Measurements from ENCODE around the gene CDRT4.
A peak's percentile ranks its signal among the peaks of the same experiment; 100 is the strongest.
"Not testable (repeated sequence)": the region's sequence is repeated elsewhere in the genome, so short reads cannot be mapped to it uniquely, and the experiment has no call there.

CDRT4 gene

DNA sequence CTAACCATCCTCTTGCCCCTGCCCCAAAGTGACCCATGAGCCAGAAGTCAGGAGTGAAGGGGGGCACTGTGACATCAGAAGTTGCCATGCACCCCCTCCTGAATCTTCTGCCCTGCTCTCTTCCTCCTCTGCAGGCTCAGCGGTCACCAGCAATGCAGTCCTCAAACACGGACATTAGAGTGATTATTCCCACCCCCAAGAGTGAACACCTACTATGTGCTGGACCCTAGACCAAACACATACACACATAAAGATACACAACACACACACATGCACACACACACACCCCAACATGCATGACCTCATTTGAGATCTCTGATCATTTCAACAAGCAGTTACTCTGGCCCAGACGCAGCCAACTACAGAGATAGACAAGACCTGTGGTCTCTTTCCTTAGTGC is at the start of gene CDRT4:
CDRT4 (minus strand) TSS at position 30 of the 400 bp plus-strand sequence. CDS start 27,383 bp downstream, outside the sequence.
- DNase-seq (ENCODE audit: low read depth) = no peak

DNA sequence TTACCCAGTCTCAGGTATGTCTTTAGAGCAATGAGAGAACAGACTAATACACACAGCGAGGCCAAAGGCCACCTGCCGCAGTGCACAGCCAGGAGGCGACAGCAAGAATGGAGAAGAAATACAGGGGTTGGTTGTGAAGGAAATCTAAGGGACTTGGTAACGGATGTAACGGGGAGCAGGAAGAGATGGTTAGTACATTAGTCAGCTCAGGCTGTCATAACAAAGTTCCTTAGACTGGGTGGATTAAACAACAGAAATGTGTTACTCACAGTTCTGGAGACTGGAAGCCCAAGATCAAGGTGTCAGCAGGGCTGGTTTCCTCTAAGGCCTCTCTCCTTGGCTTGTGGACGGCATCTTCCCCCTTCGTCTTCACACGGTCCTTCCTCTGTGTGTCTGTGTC is 48.7 kb upstream of the CDRT4 start:
- no peak for DNase-seq (ENCODE audit: low read depth)

DNA sequence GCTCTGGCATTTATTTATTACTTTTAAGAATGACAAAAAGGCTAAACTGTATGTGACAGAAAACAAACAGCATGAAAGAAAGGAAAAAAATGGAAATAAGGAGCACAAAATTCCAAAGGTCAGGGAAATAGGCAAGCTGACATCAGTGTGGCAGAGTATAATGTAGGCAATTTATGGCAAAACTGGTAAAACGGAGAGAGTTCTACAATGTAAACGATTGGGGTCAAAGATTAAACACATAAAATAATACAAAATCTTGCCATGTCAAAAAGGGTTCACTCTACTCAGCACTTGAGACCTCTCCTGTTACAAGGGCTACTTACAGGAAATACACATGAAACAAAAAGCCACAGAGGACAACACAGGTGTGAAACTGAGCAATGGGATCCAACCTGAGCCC is 47.0 kb upstream of the CDRT4 start:
- DNase-seq (ENCODE audit: low read depth) = no peak

DNA sequence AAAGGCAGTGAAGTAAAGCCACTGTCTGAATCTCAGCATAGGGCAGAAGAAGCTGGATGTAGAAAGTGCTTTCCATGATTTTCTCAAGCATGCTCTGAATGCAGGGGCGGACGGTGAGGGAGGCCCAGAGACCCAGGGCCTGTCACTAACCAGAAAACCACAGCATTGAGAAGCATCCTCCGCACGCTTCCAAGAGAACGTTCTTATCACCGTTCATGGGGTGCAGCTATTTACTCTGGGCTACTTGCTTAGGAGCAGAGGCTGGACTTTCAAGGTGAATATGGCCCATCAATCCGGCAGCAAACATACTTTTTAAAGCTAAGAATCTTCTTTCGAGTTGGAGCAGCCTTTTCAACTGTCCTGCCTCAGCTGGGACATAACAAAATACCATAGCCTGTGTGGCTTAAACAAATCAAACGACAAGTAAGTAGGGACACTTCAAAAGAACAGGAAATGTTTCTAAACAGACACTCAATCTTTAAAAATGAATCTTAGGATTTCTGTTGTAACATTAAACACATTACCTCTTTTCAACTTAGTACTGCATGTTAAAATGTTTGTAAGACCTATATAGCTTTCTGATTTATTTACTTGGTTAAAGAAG is 46.5 kb upstream of the CDRT4 start:
- DNase-seq (ENCODE audit: low read depth) = no peak

DNA sequence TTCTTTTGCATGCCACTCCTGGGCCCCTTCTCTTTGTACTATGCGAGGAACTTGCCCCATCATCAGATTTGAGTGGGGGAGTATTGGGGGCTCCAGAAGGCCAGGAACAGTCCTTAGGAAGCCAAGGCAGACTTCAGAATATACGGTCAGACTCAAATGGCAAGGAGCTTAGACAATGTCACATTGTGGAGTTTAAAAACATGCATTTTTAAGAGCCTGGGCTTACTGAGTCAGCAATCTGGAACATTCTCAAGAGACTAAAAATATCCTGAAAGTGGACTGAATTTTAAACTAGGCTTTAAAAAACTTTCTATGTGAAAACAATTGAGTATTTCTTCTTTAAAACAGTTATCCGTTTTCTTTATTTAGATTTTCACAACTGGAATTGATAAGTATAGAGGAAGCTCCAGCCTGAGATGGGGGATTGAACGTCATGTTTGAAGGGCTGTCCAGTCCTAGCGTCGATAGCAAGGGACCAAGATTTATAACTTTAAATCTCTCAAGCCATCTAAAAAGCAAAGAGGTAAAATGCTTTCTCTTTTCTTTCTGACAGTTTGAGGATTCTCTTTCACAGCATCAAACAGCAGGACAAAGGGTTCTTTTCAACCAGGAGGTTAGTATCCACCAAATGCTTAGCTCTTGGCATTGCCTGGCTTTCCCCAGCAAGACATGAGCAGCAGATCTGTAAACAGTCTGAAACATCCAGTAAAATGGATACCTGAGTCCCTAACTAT is 45.8 kb upstream of the CDRT4 start:
- DNase-seq (ENCODE audit: low read depth) = no peak

DNA sequence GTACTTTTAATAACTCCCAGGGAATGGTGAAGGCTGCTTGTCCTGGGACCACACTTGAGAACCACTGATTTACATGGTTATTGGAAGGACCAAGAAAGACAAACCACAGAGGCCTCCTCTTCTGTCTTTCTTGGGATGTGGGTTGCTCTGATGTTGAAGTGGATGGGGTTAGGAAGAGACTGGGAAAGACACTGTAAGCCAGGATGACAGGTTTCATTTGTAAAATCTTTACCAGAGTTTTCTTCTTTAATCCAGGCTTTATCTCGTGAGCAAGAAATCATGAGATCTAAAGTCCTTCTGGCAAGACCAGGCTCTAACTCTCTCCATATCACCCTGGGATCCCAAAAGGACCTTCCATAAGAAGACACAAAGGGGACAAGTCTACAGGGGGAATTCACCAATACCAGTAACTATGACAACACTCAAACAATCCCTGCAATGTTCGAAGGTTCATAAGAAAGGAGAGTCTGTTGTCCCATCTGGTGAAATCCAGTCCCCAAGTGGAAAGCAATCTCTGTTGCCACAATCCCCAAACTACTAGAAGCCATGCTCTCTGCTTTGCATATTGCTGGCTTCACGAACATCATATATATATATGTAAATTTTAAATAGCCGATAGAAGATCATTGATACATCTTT is 44.8 kb upstream of the CDRT4 start:
- DNase-seq (ENCODE audit: low read depth) = no peak

DNA sequence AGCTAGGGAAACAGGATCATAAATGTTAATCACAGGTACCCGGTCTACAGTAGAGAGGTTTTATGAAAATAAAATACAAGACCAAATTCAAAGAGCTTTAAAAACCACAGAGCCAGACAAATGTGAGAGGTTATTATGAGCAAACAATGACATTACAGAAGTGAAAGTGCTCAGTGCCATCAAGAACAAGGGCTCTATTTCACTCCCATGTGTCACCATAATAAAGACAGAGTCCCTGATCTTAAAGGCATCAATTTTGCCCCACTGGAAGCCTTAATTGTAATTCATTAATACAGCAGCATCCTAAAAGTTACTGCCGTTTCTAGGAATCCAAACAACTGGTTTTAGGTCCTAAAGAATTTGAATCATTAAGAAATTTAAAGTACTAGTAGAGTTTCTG is 43.7 kb upstream of the CDRT4 start:
- DNase-seq (ENCODE audit: low read depth) = no peak

DNA sequence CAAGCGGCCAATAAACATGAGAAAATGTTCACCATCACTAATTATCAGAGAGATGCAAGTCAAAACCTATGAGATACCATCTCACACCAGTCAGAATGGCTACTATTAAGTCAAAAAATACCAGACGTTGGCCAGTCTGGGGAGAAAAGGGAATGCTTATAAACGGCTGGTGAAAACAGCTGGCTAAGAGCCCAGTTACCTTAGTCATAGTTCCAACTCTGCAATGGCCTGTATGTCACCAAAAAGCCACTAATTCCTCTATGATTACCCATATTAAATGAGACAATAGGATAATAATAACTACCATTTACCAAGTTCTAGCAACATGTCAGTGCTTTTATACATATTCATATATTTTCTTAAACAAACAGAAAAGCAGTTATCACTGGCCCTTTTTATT is 42.9 kb upstream of the CDRT4 start:
- no peak for DNase-seq (ENCODE audit: low read depth)

DNA sequence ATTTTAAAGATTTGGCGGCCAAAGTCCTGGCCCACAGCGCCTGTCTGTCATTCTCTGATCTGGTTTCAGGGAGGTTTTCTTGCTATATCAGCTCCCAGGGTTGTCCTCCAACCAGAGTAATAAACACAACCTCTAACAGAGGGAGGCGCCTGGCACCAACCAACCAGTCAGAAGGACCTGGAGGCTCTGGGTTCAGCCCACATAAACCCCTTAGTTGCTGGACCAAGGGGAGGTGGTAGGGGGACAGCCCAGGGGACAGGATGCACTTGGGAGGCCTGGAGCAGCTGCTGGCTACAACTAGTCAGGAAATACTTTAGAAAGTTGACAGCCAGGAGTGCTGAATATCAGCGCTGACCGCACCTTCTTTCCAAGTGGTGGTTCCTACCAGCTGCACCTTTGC is 41.7 kb upstream of the CDRT4 start:
- no peak for DNase-seq (ENCODE audit: low read depth)

DNA sequence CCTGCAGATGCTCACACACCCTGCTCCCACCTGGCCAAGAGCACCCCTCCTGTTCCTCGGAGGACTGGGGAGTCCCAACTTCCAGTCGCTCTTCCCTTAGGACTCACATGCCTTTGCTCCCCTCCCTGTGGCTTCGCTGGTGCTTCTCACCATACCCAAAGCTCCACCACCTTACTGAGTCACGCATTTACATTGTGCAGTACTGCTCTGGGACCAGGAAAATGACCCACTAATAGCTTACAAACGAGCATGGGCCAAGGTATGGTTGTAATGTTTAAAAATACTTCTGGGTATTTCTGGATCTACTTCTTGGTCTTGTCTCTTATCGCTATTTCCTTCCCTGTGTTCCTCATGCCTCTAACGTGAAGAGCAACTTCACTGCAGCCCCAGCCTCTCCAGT is 41.0 kb upstream of the CDRT4 start:
- no peak for DNase-seq (ENCODE audit: low read depth)

DNA sequence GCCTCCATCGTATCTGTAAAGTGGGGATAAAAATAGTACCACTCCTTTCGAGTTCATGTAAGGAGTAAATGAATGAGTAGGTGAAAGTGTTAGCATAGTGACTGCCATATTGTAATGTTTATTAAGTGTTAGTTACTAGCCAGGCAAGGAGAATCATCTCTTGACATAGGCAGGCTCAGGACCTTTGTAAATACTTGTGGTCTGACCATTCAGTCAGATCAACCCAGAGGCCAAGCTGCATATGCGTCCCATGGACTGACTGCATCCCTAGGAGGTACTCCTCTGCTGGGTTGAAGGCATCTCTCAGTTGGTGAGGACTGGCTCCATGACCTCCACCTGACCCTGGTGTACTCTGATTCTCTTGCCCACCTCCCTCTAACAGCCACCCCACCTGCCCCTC is 40.5 kb upstream of the CDRT4 start:
- DNase-seq (ENCODE audit: low read depth) = no peak

DNA sequence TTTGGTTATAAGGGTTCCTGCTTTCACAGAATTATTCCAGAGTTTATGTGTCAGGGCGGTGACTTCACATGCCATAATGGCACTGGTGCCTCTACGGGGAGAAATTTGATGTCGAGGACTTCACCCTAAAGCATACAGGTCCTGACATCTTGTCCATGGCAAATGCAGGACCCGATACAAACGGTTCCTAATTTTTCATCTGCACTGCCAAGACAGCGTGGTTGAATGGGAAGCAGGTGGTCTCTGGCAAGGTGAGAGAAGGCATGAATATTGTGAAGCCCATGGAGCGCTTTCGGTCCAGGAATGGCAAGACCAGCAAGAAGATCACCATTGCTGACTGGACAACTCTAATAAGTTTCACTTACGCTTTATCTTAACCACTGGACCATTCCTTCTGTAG is 39.6 kb upstream of the CDRT4 start:
- DNase-seq (ENCODE audit: low read depth) = no peak

DNA sequence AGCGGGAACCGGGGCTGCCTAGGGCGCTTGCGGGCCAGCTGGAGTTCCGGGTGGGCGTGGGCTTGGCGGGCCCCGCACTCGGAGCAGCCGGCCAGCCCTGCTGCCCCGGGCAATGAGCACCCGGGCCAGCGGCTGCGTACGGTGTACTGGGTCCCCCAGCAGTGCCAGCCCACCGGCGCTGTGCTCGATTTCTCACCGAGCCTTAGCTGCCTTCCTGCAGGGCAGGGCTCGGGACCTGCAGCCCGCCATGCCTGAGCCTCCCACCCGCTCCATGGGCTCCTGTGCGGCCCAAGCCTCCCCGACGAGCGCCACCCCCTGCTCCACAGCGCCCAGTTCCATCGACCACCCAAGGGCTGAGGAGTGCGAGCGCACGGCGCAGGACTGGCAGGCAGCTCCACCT is 38.3 kb upstream of the CDRT4 start:
- not testable (repeated sequence) for DNase-seq (ENCODE audit: low read depth)

DNA sequence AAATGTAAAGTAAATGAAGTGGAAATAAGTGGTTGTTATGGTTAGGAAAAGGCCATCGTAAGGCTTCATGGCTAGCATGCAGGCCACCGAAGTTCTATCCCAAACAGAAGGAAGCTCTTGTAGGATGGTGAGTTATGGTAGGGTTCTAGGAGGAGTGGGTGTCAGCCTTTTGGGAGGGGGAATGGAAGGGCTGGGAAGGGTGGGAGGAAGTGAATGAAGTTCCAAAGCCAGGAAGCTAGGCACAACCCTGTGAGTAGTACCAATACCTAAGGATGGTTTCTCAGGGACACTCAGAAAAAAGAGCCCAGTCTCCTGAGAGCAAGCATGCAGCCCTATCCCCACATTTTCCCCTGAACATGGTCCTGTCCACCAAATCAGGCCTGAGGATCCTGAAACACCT is 36.3 kb upstream of the CDRT4 start:
- DNase-seq (ENCODE audit: low read depth) = no peak

DNA sequence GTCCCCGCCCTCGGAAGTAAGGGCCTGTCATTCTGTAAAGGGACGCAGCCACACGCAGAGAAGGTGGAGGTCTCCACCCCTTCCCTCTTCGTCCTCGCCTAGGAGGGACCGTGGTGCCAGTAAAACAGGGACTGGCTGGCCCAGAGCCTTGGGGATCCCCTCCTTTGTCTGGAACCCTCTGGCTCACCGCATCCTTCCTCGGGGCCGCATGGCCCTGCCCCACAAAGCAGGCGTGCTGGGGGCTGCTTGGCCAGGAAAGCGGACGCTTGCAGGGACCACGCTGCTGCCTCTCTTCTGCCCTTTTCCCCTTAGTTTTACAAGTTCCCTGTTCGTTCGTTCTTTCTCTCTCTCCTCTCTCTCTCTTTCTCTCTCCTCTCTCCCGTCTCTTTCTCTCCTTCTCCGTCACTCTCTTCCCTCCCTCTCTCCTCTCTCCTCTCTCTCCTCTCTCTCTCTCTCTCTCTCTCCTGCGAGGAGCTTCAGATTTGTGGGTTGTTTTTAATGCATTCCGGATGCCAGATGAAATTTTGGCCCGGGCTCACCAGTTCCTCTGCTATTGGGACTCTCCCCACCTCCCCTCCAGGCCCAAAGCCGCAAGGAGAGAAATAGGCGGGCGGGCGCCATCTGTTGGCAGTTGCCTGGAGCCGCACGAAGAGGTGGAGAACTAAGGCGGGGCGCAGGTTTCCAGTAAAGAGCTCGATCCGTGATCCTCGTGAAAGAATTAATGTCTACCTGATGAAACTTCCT is 35.1 kb upstream of the CDRT4 start:
- peak; percentile 8 for DNase-seq (ENCODE audit: low read depth)

DNA sequence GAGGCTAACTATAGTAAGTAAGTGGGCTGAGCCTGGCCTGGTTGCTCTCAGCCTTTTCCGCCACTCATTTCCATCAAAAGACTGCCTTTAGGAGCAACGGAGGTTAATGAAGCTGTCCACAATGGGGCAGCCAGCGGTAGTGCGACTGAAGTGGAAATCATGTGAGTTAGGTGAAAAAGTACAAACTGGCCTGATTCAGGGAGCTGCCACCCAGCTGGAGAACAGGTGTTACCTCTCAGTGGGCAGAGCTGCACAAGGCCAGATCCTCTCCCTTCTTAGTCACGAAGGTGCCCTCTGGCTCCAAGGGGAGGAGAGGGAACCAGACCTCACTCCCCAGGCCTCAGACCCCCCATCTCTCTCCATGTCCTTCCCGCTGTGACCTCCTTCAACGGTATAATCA is 34.4 kb upstream of the CDRT4 start:
- DNase-seq (ENCODE audit: low read depth) = no peak

DNA sequence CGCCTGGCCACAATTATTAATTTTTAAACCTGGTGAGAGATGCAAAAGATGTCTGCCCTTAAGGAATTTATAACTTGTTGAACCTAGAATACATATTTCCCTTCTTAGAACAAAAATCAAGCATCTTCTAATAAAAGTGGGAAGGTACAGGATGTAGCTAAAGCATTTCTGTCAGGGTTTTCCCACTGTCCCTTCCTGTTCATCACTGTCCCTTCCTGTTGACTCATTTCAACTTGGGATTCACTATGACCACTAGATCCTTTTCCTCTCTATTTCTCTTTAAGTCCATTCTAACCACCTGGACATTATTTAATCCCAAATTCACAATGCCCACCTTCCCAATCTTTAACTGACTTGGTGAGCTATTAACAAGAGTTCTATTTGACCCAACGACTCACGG is 33.9 kb upstream of the CDRT4 start:
- DNase-seq (ENCODE audit: low read depth) = no peak

DNA sequence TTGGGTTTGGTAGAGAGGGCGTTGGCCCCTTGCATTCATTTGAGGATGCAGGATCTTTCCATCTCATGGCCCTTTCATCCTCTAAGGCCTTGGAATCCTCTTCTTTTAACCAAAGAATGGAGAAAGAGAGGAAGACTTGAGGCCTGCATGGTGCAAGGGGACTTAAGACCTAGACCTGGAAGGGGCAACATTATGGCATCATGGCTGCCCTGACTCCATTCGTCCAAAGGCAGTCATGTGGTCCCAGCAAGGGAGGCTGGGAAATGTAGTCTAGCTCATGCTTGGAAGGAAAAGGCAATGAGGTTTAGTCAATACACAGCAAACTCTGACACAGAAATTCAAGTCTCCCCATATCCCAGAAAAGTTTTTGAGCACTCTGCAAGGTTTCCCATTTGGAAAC is 30.7 kb upstream of the CDRT4 start:
- DNase-seq (ENCODE audit: low read depth) = no peak

DNA sequence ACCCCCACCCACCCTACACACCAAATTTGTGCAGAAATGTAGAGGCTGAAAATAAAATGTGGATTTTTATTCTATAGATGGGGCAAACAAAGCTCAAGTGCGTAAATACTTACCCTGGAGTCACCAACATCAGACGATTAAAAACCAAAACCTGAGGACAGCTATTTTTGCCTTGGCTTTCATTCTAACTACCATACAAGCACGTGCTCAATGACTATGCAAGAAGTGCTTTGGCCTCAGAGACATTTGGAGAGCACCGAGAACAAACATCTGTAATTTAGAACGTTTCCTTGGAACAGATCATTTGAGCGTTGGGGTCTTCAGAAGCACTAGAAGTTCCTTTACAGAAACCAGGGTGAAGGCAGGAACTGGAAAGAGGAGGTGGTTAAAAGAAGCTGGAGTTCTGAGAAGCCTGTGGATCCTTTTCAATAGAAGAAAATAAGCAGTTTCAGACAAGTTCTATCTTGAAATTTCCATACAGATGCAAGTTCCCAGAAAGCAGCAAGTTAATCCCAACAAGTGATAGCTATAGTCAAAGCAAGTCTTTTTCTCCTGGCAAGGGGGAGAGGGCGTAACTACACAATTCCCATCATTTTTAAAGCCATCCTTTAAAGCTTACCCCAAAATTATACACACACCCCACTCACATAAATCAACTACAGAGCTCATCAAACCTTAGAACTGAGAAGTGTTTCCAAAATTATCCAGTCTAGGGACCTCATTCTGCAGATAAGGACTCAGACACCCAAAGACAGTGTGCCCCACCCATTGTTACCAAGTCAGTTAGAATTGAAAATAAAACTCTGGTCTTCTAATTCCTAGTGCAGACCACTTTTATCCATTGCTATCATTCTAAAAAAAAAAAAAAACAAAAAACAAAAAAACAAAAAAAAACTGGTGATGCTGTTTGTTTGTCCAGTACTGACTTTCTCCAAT is 29.6 kb upstream of the CDRT4 start:
- DNase-seq (ENCODE audit: low read depth) = no peak

DNA sequence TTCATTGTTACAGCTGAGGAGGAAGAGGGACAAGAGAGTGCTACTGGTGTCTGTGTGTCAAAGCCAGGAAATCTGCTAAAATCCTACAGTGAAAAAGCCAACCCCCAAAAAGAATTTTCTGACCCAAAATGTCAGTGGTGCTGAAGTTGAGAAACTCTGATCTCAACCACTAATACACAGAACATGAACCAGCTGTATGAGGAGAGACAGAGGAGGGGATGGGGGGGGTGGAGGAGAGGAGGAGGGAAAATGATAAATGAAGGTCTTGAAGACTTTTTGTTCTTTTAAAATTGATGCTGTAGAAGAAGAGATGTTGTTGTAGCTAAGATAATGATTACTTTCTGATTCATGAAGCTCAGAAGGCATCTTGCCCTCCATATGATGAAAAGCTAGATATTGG is 27.4 kb upstream of the CDRT4 start:
- DNase-seq (ENCODE audit: low read depth) = no peak

DNA sequence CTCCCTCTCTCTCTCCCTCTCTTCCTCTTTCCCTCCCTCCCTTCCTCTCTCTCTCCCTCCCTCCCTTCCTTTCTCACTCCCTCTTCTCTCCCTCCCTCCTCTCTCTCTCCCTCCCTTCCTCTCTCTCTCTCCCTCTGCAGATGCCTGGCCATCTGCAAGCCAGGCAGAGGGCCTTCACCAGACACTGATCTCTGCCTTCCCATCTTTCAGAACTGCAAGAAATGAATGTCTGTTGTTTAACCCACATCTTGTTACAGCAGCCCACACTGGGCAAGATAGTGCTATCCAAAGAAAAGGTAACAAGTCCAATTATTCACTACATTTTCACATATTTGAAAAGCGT is 26.2 kb upstream of the CDRT4 start:
- no peak for DNase-seq (ENCODE audit: low read depth)

Data from T-helper 22 cell (primary cell).